HG02840 (cell line): ENCODE data around the gene SH3BP5L.

Experiments used
- ATAC-seq: cut with Tn5 transposase; IDR thresholded peaks from one replicate; pipeline ENCODE4 v1.9.1; 2021; ENCODE audit warnings: mild to moderate bottlenecking, moderate library complexity, moderate number of reproducible peaks; ENCODE audit not compliant: unreplicated experiment, low FRiP score

SH3BP5L gene

DNA sequence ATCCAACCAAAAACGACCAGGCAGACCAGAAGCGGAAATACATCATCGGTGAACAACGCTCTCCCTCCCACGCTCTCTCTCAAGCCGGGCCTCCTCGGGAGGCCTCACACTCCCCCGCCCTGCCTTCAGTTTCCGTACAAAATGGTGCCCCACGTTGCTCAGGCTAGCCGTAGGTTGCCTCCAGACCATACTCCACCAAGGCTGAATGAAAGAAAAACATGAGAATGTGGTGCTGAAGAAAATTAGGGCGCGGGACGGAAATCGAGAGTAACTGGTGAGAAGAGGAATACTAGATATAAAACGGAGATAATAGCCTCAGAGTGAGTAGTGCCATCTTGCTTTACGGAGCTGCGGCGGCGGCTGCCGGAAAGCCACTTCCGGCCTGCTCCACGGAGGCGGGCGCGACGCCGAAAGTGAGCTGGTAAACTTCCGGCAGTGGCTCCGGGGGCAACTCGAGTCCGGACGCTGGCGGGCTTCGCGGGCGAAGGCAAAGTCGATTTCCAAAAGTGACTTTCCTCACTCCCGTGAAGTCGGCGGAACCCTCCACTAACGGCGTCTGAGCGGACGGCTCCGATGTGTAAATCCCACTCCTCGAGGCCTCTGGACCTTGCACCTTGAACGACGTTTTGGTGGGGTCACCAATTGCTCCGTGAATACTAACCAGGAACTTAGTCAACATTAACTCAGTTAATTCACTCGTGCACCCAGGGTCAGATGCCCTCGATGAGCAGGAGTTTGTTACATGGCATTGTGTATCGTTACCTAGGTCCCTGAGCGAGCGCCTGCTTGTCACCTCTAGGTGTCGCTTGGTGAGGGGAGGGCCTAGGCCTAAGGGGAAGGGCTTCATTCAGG lies at the start of gene SH3BP5L:
Gene SH3BP5L (minus strand): TSS at position 7 of the 852 bp plus-strand sequence. CDS start 980 bp downstream, outside the sequence.
- ATAC-seq: peak; percentile 95

DNA sequence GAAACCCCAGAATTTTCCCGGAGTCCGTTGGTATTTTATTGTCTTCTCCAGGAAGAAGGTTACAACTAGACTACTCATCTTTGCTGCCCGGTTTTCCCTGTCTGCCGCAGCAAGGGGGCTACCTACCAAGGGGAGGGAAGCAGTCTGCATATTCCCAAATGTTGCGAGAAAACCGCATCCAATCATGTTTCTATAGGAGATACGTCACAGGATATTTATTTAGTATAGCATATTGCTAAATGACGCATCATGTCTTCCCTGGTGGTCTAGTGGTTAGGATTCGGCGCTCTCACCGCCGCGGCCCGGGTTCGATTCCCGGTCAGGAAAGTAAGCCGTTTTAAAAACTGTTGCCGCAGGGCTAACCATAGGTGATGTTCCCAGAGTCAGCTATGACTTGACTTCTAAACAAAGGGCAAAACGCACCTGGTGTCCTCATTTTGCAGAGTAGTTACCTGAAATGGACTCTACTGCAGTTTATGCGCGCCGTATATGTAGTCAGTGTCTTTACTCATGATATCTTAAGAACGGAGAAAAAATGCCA lies 48.3 kb upstream of the SH3BP5L start:
- peak; percentile 72 for ATAC-seq

DNA sequence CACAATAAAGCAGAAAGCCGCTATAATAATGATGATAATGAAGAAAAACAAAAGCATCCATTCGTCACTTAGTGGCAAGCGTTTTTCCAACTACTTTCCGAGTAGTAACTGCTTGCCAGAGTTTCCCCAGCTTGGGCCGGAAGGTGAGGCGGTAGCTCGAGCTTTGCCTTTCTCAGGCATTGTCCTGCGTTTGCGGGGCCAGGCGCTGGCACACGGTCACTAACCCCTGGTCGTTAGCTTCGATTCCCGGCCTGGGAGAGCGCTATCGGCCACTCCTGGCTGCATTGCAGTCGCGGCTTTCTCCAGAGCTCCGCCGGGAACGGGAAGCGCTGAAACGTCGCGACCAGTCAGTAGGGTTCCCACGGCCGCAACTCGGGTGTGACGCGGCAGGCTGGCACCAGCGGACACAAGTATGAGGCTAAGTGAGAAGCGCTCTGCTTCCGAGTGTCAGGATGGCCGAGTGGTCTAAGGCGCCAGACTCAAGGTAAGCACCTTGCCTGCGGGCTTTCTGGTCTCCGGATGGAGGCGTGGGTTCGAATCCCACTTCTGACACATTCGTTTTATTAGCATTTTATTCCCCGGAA lies 47.8 kb upstream of the SH3BP5L start:
- ATAC-seq: peak; percentile 84

DNA sequence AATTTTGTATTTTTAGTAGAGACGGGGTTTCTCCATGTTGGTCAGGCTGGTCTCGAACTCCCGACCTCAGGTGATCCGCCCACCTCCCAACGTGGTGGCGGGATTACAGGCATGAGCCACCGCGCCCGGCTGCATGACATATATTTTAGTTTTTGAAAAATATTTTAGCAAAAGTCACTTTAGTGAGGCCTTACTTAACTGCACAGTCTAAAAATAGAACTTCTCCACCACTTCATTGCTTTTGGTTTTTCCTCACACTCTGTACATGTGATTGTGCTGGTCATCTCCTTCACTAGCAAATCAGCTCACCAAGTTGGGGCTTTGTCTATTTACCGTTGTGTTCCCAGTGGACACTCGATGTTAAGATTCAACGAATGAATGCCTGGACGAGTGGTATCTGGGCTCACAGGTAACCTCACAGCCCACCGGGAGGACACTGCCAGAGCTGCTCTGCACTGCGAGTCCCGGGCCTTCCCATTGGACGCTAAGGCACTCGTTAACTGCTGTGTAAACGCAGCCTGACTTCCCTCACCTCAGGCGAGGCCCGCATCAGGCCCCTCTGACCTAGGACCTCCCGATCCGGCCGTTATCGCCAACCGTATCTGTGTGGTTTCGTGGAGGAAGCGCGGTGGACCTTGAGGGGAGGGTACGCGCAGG lies 47.2 kb upstream of the SH3BP5L start:
- peak; percentile 29 for ATAC-seq

DNA sequence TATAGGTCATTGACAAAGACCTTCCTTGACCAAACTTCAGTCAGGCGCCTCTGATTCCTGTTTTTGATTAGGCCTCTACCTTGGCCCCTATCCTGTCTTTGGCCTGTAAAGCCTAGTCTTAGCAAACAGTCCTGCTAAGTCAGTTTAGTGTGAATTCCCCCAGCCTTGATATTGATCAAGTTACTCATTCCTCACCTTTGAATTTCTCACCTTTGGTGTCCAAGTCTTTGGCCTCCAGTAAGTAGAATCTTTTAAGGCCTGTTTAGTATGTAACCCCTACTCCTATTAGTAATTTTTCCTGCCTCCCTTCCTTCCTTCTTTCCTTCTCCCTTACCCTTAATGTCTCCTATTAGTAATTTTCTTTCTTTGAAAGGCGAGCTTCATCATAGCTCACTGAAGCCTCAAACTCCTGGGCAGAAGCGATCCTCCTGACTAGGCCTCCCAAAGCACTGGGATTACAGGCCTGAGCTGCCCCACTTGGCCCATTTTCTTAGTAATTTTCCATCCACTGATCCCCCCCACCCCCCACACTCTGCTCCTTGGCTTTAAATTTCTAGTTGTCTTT lies 46.2 kb upstream of the SH3BP5L start:
- ATAC-seq: no peak

DNA sequence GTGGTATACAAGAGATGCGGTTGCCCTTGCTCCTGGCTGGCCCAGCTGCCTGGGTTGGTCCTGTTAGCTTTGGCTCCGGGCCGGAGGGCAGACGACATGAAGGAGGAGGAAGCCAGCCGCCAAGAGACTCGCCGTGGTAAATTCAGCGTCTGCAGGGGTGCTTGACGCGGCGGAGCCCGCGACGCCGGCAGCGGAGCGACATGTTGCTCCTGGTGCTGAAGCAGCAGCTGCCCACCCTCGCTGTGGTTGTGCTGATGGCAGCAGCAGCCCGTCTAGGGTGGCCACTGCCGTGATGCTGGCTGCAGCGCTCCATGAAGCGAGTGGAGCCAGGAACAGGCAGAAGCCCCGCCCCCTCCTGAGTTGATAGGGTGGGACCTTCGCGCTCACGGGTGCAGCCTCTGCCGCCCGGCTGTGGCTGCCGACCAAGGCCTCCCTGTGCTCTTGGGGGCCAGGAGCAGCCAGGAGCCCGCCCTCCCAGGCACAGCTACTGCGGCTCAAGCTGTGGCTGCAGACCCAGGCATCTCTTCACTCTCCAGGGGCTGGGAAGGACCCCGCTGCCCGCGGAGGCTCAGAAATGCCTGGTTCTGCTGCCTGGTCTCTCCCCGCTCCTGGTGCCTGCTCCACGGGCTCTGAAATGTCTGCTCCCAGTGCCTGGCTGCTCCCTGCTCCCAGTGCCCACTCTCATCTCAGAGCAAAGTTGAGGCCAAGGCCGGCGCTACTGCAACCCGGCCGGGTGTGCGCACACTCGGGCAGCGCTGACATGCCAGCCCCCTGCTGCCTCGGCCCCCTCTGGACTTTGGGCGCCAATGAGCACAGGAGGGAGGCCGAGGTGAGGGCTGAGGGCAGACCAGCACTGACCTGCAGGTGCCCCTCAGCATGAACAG lies 37.5 kb upstream of the SH3BP5L start:
- ATAC-seq: peak; percentile 58

DNA sequence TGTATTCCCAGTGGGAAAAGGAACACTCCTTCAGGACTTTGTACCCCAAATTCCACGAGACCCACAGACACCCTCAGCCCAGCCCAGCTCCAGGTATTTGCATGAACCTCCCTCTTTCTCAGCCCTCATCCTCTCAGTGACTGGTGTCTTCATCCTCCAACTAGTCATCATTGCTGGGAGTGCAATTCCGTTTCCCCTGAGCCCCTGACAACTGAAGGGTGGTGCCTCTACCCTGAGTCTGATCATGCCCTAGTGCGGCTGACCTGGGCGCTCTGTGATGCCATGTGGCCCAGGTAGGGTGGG lies 36.9 kb upstream of the SH3BP5L start:
- ATAC-seq: peak; percentile 1

DNA sequence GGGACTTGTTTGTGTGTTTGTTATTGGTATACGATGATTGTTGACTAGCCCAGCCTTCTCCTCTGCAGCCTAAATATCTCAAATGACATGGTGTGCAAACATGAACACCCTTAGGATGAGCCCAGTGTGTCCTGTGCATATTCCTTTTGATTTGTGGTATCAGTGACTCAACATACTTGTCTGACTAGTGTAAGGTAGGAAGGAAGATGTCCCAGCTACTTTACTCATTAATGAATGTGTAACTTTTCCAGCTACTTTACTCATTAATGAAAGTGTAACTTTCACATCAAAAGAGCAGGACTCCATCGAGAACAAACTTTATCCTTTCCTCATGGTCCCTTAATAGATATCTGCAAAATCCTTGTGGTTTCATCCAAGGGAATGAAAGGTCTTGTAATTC lies 35.9 kb upstream of the SH3BP5L start:
- ATAC-seq: no peak

DNA sequence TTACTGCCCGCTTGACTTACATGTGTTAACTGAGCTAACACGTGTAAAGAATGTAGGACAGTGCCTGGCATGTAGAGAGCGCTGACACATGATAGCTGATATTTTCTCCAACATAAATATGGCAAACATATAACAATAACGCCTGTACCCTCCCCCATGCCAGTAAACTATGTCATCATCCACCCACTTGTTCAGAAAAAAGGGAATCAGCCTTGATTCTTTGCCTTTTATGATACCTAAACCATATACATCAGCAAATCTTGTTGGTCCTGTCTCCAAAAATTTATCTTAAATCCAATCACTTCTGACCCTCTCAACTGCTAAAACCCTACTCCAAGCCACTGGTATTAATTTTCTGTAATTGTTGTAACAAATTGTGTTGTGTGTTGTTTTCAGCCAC lies 34.3 kb upstream of the SH3BP5L start:
- ATAC-seq: no peak

DNA sequence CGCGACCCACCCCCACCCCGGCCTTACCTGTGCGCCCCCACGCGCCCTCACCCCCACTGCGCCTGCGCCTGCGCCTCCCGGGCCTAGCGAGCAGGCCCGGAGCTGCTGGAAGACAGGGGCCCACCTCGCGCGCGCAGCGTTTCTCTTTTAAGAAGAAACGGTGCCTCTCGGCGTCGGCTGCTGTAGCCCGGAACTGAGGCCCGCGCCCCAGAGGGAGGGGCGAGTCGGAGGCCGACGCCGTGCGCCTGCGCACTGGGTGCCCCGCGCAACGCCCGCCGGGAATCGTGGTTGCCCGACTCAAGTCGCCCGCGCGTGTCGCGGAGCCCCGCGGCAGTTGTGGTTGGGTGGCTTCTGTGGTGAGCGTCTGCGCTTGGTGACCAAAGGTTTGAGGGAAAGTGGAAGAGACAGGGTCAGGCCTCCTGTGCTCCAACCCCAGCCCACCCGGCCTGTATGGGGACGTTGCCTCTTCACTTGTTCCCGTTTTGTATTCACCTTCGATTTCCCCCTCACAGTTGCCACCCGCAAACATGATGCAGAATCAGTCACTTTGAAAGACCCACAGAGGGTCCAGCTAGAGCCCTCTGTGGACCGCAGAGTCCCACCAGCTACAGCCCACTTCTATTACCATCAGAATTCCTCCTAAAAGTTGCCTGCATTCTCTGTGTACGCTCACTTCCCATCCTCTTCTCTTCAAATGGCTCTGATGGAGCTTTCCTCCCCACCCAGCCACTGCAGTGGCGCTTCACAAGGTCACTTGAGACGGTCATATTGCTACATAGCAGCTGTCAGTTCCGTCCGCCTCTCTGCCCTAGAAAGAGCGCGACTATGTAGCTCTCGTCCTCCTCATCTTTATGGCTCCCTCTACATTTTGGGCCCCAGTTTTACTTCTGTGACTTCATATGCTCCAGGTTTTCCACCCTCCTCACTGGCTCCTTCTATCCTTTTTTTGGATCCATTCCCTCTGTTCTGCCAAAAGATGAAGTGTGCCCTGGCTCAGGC lies 33.5 kb upstream of the SH3BP5L start, which contains the start of gene ZNF692:
Gene ZNF692 (minus strand): TSS at position 195 of the 999 bp plus-strand sequence. CDS start 776 bp downstream, outside the sequence.
- ATAC-seq: peak; percentile 76

DNA sequence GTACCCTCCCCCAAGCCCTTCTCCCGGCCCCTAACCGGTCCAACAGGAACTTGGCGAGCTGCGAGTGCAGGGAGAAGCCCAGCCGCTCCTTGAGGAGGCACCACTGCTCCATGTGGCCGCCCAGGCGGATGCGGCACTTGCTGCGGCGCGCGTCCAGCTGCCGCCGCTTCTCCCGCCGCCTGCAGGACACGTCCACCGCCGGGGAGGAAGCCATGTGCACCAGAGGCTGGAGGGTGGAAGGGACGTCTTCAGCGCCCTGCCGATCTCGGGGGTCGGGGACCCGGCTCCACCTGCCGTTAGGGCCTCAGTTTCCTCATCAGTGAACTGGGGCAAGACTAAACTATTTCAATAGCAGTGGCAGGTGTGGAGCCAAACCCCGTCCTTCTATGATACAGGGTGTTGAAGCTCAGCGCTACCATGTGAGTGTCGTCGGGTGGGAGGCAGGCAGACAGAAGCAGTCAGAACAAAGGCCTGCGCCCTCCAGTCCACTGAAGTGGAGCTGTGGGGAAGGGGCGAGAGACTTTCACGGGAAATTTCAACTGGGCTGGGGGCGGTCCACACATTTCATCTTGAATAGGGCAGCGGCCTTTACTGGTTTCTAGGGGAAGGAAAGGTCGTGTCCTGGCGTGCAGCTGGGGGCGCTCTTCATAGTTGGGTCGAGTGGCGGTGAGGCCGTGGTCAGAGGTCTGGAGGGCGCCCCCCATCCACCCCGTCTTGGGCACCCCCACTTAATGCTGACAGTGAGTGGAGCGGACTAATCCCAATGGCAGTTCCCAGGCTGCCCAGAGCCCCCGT lies 32.6 kb upstream of the SH3BP5L start:
- ATAC-seq: peak; percentile 36

DNA sequence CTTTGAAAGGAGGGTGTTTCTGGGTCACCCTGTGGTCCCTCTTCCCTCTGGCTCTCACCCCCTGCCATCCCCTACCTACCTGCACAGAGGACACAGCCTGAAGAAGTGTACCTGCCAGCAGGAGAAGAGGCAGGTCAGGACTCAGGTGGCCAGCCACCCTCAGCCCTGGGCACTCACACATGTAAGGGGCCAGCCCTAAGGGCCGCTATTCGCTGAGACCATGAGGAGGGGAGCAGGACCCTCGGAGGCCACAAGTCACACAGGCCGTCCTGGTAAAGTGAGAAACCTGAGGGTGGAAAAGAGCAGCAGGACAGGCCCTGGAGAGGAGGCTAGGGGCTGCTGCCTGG lies 32.0 kb upstream of the SH3BP5L start:
- ATAC-seq: no peak

DNA sequence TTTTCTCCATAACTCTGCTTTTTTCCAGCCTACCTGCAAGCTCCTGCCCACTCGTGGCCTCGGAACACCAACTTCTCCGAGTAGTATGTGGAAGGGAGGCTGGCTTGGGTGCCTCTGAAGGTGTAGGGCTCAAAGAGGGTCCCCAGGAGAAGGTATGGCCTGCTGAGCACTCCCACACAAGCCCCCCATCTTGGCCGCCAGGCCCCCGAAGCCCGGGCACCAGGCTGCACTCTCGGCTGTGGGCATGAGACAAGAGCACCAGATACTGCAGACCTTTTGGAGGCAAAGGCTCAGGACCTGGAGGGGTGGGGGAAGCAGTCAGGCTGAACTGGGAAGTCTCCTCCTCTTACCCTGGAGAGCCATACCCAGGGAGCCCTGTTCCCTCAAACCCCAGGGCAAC lies 31.5 kb upstream of the SH3BP5L start:
- ATAC-seq: no peak

DNA sequence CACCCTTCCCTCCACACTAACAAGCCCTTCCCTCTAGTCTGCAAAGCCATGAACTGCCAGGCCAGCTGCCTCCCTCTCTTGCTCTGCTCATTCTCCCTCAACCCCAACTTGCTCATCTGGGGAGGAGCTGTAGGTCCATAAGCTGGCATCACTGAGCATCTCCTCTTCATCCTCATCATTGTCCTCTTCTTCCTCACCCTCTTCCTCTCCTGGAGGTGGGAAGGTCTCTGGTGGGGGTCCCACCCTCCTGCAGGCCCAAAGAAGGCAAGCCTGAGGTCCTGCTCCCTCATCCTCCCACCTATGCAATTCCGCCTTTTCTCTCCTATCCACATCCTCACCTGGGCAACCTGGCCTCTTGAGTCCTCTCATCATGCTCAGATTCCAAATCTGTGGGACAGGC lies 30.5 kb upstream of the SH3BP5L start:
- ATAC-seq: no peak

DNA sequence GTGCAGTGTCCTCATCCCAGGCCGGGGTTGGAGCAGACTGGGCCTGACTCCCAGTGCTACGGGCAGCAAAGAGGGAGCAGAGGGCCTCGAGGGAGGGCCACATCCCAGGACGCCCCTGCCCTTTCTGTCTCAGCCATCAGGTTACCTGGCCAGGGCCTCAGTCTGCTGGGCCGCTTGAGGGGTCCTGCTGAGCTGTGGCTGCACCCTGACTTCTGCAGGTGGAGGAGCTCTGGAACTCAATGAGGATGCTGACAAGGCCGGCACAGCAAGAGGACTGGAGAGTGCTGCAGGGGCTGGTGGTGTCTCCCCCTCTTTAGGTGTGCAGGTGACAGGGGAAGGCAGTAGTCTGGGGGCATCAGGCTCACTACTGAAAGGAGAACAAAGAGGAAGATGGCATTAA lies 29.9 kb upstream of the SH3BP5L start:
- ATAC-seq: no peak

DNA sequence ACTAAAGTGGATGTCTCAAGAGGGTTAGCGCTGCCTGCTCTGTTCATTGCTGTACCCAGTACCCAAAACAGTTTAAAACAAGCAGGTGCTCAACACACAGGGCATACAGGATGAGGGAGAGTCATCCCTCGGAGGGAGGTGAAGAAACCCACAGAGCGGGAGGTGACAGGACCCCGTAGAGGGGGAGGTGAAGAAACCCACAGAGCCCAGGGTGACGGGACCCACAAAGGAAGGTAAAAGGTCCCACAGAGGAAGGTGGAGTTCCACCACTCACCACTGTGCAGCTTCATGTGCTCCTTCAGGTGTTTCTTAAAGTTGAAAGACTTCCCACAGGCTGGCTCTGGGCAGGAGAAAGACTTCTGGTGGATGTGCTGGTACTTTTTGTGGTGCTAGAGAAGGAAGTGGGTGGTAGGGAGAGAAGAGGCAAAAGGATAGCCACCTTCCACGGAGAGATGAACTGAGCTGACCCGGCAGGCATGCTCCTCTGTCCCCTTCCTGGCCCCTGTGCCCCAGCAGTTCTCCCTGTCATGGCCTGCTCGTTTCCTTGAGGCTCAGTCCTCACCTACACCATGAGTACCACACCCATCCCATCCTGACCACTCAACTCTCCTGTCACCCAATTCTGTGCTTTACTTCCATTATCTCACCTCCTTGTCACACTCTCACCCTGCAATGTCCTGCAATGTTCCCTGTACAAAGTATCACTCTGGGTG lies 28.1 kb upstream of the SH3BP5L start:
- no peak for ATAC-seq
